Activated CD4-positive, alpha-beta T cell treated with anti-CD3 and anti-CD28 coated beads, Interleukin-2, amount 50 U/mL, for 16 hours (primary cell): Measurements from ENCODE around the gene STARD13.

Experiments
- DNase-seq: peaks from one replicate; pipeline ENCODE4 v3.0.0-alpha.2; 2020

Gene STARD13

GRCh38 chr13:33134213-33134612 is 151.3 kb downstream of the STARD13 start:
- DNase-seq: no peak

DNA sequence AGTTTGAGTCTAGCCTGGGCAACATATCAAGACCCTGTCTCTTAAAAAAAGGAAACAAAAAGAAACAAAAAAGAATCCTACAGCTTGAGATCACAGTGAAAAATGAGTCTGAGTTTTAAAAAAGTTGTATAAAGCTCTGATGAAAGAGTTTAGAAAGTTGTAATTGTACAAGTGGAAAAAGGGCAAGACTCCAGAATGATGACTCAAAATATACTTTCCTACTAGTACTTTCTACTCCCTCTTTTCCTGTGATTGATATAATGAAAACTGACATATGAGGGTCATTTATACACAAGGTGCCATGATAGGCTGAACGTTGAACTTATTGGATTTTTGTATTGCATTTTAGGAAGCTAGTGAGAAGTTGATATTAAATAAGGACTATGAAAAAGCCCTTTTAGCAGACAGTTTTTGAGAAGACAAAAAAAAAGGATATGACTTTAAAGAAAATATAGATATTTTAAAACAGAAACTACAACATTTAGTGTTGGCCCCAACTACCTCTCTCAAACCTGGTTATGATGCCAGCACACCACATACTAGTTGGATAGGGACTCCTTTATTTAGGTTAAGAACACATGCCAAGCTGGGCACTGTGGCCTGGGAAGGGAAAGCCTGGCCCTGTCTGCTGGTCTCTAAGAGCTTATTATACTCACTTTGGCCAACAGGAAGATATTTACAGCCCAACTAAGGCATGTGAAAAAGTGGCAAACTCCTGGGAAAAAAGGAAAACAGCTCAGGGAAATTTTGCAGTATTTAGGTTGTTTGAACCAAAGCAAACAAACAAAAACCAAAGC is 152.7 kb downstream of the STARD13 start:
- no peak for DNase-seq

DNA sequence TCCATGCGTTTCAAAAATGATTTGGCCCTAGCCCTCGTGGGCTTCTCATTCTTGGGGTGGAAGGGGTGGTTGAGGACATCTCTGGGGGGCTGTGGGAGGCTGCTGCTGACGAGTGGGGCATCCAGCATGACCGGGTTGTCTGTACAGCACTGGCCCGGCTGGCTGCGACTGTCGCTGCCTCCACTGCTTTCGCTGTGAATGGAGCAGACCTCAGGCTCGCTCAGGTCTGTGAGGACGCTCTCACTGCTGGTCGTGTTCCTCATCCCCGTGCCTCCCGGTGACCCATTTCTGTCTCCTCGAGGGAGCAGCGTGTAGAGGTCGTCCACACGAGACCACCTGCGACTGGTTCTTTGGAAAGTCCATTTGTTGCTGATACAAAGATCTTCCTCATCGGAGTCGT is 155.7 kb downstream of the STARD13 start:
- no peak for DNase-seq

DNA sequence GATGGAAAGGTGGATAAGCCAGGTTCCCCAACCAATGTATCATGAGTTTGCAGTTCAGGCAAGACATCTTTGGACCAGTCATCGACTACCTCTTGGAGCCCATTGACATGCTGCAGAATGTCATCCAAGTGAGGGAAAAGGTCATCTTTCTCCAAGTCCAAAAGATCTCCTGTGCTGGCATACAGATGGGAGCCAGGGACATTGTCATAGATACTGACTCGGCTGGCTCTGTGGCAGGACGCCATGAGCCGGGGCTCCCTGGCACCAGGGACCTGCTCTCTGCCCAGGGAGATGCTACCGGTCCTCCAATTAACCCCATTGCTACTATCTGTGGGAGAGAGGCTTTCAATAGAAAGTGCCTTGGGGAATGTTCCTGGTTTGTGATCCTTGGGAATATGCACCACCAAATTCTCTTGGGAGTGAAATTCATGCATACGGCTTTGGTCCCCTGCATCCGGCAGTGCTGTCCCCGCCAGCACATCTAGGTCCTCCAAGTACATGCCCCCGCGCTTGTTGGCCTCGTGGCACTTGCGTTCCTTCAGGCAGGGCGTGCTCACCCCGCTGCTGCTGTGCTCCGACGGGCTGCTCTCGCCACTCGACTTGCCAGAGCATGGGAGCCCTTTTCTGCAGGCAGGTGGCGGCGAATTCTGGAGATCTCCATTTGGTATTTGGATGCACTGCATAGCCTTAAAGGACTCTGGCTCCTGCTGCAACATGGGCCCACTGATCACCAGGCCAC is 156.3 kb downstream of the STARD13 start:
- DNase-seq: no peak

DNA sequence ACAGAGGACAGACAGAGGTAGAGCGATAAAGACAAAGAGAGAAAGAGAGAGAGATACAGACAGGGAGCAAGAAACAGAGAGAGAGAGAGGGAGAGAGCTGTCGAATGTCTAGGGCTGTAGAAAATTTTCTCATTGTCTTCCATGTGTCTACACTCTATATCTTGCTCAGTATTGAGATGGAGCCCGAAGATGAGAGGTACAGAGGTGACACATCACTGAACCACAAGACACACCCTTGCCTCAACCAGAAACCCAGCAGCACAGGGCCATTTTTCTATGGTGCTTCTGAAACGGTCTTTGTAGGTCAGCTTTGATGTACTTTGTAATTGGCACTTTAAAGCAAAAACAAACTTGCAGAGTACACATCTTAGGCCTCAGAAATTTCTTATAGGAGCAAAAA is 157.4 kb downstream of the STARD13 start:
- no peak for DNase-seq

DNA sequence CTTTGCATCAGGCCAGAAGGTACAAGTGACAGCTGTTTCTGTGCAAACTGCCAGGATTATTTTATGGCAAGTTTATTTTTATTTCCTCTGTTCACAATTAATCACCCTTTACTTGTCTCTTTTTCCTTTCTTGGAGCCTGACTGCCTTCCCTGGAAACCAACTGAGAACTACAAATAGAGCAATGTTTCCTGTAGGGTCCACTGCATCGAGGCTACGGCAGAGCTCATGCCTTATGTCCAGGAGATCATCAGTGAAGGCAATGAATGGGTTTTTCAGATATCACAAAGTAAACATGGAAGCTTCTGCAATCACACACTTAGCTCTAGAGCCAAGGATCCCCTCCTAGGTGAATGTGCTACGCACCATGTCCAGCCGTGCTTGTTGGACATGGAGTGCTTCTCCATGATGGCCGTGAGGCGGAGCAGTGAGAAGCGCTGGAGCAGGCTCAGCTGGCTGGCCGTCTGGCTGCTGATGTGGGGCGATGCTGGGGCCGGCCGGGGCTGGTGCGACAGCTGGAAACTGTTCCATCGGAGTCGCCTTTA is 158.5 kb downstream of the STARD13 start:
- no peak for DNase-seq

GRCh38 chr13:33125821-33126570 is 159.6 kb downstream of the STARD13 start:
- DNase-seq: no peak

- no peak for DNase-seq
Observed at GRCh38 chr13:33123066-33123859, 162.3 kb downstream of the STARD13 start.

GRCh38 chr13:33119856-33120543 is 165.6 kb downstream of the STARD13 start:
- DNase-seq: no peak

DNA sequence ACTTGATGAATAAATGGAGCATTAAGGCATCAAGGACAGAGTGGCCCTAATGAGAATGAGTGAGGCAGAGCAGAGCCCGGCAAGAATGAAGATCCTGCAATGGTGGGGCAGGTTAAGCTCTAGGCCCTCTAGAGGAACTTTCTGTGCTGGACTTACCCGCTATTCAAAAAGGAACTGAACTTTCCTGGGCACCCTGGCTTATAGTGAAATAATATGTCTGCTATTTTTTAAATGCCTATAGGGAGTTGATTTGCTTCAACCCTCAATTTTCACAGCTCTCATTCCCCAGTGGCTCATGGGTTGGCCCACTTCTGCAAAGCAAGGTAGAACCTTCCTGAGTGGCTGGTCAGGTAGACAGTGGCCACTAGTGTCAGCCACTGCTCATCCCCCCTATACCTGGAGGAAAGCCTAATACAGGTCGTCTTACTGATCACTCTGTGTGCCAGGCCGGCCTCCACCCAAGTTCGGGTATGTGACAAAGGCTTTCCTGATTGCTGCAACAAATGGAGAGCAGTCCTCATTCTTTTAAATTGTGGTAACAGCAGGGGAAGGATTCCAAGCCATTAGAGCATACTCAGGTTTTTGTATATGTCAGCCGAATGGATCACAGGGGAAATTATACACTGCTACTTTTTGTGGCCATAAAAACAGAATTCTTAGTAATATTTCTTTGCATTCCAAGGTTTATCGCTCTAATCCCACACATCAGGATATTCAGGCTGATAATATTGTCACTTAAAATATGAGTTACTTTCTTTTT is 166.4 kb downstream of the STARD13 start:
- no peak for DNase-seq

DNA sequence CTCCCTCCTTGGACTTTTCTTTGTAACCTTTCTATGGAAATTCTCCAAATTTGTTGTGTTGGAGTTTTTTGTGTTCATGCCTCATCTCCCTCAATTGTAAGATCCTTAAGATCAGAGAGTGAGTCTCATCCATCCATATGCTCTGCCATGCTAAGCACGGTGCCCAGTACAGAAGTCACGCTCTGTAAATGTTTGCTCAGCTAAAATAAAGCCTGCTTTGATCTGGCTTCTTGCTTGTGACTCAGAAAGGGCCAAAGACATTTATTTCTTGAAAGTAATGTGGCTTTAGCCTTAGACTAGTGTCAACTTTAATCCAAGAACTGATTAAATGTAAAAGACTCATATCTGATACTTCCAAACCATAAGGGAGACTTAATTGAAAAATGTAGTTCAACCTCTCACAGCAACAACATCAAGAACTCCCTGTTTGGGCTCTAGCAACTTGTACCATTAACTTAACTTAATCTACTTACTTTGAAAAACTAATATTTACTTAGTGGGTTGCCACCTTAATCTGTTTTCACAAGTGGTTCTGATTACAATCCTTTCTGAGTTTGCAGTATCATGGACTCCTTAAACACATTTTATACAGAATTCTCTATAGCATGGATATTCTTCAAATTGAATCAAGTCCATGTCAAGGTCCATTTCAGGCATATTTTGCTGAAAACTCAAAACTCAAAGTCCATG is 169.1 kb downstream of the STARD13 start:
- no peak for DNase-seq

GRCh38 chr13:33115274-33115673 is 170.3 kb downstream of the STARD13 start:
- DNase-seq: no peak

DNA sequence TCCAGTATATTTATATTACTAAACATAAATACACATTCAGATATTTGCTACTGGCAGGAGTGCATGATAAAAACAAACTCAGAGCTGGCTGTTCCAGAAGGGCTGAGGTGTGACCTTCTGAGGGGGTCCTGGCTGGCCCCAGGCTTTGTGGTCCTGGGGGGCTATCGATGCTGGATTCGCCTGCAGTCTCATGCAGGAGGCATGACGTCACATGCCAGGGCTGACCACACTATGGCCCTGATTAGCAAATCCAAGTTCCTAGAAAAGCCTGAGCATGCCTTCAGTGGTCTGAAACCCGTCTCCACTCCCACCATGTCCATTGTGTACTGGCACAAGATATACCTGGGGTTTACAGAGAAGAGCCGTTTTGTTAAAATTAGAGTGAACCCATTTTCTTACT is 171.4 kb downstream of the STARD13 start:
- no peak for DNase-seq

DNA sequence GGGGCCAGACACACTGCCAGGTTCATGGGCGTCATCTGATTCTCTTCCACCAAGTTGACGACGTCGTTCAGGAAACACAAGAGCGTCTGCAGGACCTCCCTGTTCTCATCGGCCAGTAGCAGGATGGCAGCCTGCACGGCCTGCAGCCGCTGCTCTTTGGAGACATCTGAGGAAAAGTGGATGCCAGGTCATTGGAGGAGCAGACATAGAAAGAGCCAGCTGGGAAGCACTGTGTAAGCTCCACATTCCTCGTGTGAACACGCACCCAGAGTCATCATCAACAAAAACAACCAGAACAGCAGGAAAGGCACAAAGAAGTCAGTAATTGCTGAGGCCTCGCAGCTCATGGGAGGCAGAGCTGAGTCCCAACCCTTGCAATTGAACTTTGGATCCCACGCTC is 172.8 kb downstream of the STARD13 start:
- no peak for DNase-seq

DNA sequence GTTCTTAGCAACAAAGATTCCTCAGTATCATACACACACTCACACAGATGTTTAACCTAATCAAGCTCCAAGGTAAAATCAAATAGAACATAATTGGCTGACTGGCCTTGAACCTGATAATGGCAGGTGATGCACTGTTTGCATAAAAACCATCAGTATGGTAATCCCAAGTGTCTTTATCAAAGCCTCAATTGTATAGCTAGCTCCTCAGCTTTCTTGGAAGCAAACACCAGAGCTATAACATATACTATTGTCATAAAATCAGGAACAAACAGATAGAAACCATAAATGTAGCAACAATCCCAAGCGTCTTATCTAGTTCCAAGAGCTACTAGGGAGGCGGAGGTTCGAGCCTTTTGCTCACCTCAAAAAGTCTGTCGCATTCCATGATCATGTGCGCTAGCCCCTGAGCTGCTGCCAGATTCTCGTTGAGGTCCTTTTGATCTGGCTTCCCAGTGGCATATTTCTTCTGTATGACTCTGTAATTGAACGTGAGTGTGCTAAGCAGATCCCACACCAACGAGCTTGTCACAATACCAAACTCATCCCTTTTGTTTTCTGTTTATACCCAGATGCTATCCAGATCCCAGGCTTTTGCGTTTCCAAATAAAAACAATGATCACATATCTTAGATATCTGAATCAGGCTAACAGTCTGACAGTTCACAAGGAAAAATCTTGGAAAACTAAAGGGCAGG is 174.0 kb downstream of the STARD13 start:
- no peak for DNase-seq

GRCh38 chr13:33110713-33111413 is 174.7 kb downstream of the STARD13 start:
- no peak for DNase-seq

DNA sequence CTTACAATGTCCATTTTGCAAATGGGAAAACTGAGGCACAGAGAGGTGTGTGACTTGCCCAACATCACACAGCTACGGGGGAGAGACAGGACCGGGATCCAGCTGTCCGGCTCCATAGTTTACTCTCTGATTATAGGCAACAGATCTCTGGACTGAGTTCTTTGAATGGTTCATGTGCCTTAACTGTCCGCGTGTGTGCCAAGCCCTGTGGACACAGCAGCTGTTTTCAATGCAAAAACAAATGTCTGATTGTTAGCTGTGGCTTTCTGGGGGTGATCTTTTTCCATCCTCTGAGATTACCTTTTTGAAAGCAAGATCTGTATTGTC is 175.2 kb downstream of the STARD13 start:
- no peak for DNase-seq

- DNase-seq: no peak
Observed at GRCh38 chr13:33109801-33110200, 175.8 kb downstream of the STARD13 start.

DNA sequence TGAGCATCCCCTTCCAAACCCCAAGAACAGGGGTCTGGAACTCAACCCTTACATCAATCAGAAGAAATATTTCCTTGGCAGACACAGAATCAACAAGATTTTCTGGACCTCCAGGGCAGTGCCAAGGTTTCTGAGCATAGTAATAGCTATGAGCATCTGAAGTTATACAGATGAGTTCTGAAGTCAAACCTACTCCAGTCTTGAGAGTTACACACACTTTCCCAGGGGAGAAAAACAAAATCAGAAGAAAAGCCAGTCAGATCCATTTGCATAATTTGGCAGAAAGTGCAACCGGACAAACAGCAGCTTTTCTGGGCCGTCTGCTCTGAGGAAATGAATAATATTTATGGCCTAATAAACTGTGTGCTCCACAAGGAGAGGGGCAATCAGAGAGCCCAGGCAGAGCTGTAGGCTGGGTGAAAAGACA is 176.3 kb downstream of the STARD13 start:
- DNase-seq: no peak
